Fibroblast of pulmonary artery (primary cell): ENCODE results near the gene GFRA4.

Experiments
- DNase-seq: peaks from one replicate; pipeline ENCODE4 v3.0.0-alpha.2; 2010; ENCODE audit warnings: low read depth
- H3K4me3 ChIP-seq: replicated peaks from 2 replicates; pipeline ENCODE4 v1.5.1; 2011; ENCODE audit warnings: low read depth, mild to moderate bottlenecking, control low read depth, low read length, moderate library complexity
- CTCF ChIP-seq: IDR thresholded peaks from 2 replicates; pipeline ENCODE4 v1.5.1; 2011; ENCODE audit warnings: mild to moderate bottlenecking, control low read depth, low read length, inconsistent platforms; ENCODE audit errors: missing control alignments

Gene GFRA4

GRCh38 chr20:3699037-3699436 lies 35.8 kb upstream of the GFRA4 start:
- TF ChIP-seq CTCF, result no peak
- no peak for DNase-seq
- H3K4me3 ChIP-seq, result no peak overlapping the region

GRCh38 chr20:3698591-3699001 lies 35.4 kb upstream of the GFRA4 start:
- no peak for DNase-seq
- no peak for TF ChIP-seq CTCF
- H3K4me3 ChIP-seq, result no peak overlapping the region

GRCh38 chr20:3697588-3698305 lies 34.5 kb upstream of the GFRA4 start:
- no peak overlapping the region for H3K4me3 ChIP-seq
- no peak for DNase-seq
- TF ChIP-seq CTCF, result no peak

GRCh38 chr20:3696745-3697587 lies 33.8 kb upstream of the GFRA4 start:
- H3K4me3 ChIP-seq, result no peak overlapping the region
- TF ChIP-seq CTCF, result no peak
- no peak for DNase-seq

- no peak for DNase-seq
- peak; percentile 53 for TF ChIP-seq CTCF
- no peak overlapping the region for H3K4me3 ChIP-seq
These were observed 33.0 kb upstream of the GFRA4 start for GRCh38 chr20:3696200-3696599.

GRCh38 chr20:3694864-3695263 lies 31.7 kb upstream of the GFRA4 start:
- no peak for DNase-seq
- TF ChIP-seq CTCF, result no peak
- no peak overlapping the region for H3K4me3 ChIP-seq
